NT2/D1 (cell line): ENCODE measurements around the gene MCAT.
A peak's percentile ranks its signal among the peaks of the same experiment; 100 is the strongest.

Experiments
- DNase-seq: peaks from one replicate; pipeline ENCODE4 v3.0.0-alpha.2; 2011; ENCODE audit warnings: low read depth, low spot score
- H3K27me3 ChIP-seq: 2 replicates; pipeline ENCODE4 v1.6.0; 2011; ENCODE audit warnings: mild to moderate bottlenecking; ENCODE audit not compliant: insufficient read length, insufficient read depth
- H3K36me3 ChIP-seq: 2 replicates; pipeline ENCODE4 v1.6.1; 2011; ENCODE audit warnings: mild to moderate bottlenecking, low read length, mixed read lengths; ENCODE audit not compliant: insufficient read depth, insufficient read length
- H3K4me1 ChIP-seq: 2 replicates; pipeline ENCODE4 v1.5.1; 2011; ENCODE audit not compliant: insufficient read depth, insufficient read length
- H3K4me3 ChIP-seq: 2 replicates; pipeline ENCODE4 v1.5.1; 2011; ENCODE audit warnings: low read depth; ENCODE audit not compliant: insufficient read length
- H3K9ac ChIP-seq: 2 replicates; pipeline ENCODE4 v1.6.0; 2011; ENCODE audit warnings: low read depth; ENCODE audit not compliant: insufficient read length
- H3K9me3 ChIP-seq: 2 replicates; pipeline ENCODE4 v1.5.1; 2011; ENCODE audit warnings: mild to moderate bottlenecking, low read length; ENCODE audit not compliant: insufficient read depth
- SUZ12 ChIP-seq: IDR thresholded peaks from 2 replicates; pipeline ENCODE4 v1.6.1; 2011; ENCODE audit not compliant: insufficient read length, insufficient read depth; ENCODE audit errors: extremely low read depth
- YY1 ChIP-seq: IDR thresholded peaks from 2 replicates; pipeline ENCODE4 v1.6.1; 2011; ENCODE audit not compliant: insufficient read length, insufficient read depth
- ZNF274 ChIP-seq: IDR thresholded peaks from 2 replicates; pipeline ENCODE4 v1.6.1; 2011; ENCODE audit warnings: mild to moderate bottlenecking, low read depth, low read length

MCAT gene

DNA sequence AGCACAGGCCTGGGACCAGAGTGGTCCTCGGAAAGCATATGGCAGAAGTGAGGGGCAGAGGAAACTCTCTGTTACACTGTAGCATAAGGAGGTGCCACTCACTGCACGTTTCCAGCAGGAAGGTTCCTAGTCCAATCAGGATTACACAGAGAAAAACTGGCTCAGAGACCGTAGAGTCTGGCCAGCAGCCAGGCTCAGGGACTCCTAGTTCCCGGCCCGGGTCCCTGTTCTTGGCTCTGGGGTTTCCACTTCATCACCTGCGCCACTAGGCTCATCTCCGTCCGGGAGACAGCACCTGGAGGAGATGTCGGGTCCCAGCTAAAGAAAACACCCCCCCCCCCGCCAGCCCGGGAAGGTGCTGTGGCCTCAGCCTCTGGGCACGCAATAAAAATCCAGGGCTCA, 42.7 kb upstream of the MCAT start:
- H3K36me3 ChIP-seq: peaks cover 35% of the 10 kb centered on the region
- peaks cover 6% of the 10 kb centered on the region for H3K4me1 ChIP-seq
- DNase-seq: no peak
- H3K4me3 ChIP-seq: peak overlapping the region; percentile 87
- no peaks in the 10 kb centered on the region for H3K9me3 ChIP-seq
- TF ChIP-seq SUZ12 (no peak), ZNF274 (no peak), YY1 (no peak)
- H3K27me3 ChIP-seq: no peaks in the 10 kb centered on the region
- H3K9ac ChIP-seq: peak overlapping the region; percentile 82

DNA sequence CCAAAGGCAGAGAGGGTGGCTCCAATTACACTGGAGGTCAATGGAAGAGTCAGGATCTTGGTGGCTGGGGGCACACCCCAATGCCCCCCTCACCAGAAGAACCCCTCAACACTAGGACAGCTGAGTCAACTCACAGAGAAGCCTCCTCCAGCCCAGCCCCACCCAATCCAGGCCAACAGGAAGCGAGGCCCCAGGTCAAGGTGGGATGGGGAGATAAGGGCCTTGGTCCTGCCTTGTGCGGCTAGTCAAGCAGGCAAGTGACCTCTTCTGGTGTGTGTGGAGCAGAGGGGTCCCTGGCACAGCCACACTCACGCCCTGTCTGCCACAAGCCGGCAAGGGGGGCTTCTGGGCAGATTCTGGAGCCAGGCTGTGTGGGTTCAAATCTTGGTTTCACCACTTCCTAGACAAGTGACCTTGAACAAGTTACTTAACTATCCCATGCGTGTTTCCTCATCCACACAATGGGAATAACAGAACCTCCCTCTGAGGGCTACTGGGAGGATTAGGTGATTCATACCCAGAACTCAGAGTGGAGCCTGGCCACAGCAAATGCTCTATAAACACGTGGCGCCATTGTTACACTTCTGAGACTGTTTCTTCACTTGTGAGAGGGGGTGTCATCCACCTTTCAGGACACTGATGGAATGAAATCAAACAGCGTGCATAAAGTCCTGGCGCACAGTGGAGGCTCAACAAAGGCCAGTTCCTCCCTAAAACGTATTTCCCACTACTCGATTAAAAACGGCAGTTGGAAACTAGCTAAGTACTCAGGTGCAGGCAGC, 40.5 kb upstream of the MCAT start:
- Histone ChIP-seq H3K36me3 (peaks cover 56% of the 10 kb centered on the region), H3K9me3 (no peaks in the 10 kb centered on the region), H3K4me1 (peaks cover 6% of the 10 kb centered on the region), H3K4me3 (no peak overlapping the region), H3K9ac (no peak overlapping the region), H3K27me3 (no peaks in the 10 kb centered on the region)
- no peak for DNase-seq
- TF ChIP-seq SUZ12: no peak
- no peak for TF ChIP-seq ZNF274
- TF ChIP-seq YY1: no peak

DNA sequence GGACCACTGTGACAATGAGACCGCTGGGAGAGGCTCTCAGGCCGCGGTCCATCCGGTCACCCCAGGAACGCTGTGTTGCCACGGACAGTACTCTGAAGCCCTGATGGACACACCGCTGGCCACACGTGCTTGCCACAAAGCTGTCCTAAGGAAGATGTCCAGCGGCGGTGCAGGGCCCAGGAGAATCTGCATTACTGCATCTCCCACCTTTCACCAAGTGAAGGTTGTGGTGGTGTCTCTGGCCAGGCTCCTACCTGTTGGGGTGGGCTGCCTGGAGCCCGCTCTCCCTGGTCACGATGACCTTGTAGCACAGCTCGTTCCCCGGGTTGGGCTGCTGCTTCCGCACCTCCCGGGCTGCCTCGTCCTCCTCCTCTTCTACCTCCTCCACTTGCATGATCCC, 39.5 kb upstream of the MCAT start:
- no peaks in the 10 kb centered on the region for H3K9me3 ChIP-seq
- no peak overlapping the region for H3K4me3 ChIP-seq
- peaks cover 62% of the 10 kb centered on the region for H3K36me3 ChIP-seq
- peaks cover 6% of the 10 kb centered on the region for H3K4me1 ChIP-seq
- no peaks in the 10 kb centered on the region for H3K27me3 ChIP-seq
- DNase-seq: no peak
- H3K9ac ChIP-seq: no peak overlapping the region
- TF ChIP-seq YY1: no peak
- TF ChIP-seq ZNF274: no peak
- no peak for TF ChIP-seq SUZ12

DNA sequence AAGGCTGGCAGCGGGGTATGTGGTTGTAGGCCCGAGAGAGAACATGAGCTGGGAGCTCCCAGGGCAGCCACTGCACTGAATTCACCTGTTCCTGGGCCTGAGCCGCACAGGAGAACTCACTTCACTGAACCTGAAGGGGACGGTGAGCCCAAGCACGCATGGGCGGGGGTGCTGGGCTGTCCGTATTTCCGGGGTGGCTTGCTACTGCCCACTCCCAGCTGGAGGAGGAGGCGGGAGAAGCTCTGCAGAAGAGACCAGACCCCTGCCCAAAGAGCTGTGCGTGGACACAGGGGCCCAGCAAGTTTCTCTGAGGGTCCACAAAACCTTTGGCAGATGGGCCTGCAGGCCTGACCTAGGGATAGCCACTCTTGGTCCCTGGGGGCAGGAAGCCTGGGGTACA, 38.9 kb upstream of the MCAT start:
- TF ChIP-seq YY1: no peak
- no peak for TF ChIP-seq SUZ12
- no peak for TF ChIP-seq ZNF274
- Histone ChIP-seq H3K27me3 (no peaks in the 10 kb centered on the region), H3K9me3 (no peaks in the 10 kb centered on the region), H3K4me1 (peaks cover 6% of the 10 kb centered on the region), H3K4me3 (no peak overlapping the region), H3K36me3 (peaks cover 68% of the 10 kb centered on the region), H3K9ac (no peak overlapping the region)
- no peak for DNase-seq

DNA sequence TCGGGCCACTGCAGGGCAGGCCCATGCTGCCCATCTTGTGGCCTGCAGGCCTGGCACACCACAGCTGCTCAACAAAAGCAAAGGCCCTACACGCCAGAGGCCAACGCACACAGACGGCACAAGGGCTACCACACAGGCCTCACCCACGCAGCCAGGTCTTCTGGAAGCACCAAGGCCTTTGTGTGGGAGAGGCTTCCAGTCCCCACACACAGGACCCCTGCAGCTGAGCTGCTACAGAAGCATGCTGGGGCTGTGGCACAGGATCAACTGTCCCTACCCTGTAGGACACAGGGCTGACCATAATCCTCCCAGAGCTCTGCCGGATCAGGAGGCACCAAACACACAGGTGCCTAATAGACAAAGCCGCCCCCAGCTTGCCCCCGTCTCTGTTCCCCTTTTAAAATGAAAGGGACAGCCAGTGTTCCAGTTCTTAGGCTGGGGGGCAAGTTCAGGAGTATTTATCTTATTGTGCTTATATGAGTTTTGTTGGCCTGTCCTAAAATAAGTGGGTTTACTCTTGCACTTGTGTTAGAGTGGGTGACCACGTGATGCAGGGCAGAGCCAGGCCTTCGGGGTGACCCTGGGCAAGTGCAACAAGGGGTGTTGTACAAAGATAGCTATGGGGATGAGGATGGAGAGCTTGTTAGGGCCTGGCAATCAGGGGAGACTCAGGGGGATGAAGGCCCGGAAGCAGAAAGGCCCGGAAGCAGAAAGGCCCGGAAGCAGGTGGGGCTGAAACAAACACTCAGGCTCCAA, 38.3 kb upstream of the MCAT start:
- TF ChIP-seq ZNF274 (no peak), SUZ12 (no peak), YY1 (no peak)
- no peak overlapping the region for H3K4me3 ChIP-seq
- H3K36me3 ChIP-seq: peaks cover 73% of the 10 kb centered on the region

DNA sequence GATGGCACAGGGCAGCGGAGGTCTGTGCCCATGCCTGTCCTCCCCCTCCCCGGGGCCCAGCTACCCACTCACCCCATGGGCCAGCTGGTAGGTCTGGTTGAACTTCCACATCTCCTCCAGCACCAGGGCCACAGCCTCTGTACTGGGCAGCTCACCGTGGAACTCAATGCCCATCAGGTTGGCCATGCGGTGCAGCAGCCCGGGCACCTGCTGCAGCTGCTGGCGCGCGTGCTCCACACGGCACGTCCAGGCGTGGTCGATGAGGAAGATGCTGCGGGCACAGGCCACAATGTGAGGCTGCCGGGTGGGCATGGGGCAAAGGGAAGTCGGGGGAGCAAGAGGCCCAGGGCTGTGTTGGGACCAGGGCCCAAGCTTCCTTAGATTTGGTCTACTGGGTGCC, 37.5 kb upstream of the MCAT start:
- H3K9me3 ChIP-seq: no peaks in the 10 kb centered on the region
- no peak overlapping the region for H3K4me3 ChIP-seq
- H3K4me1 ChIP-seq: peaks cover 5% of the 10 kb centered on the region
- no peak overlapping the region for H3K9ac ChIP-seq
- TF ChIP-seq SUZ12: no peak
- no peak for TF ChIP-seq ZNF274
- TF ChIP-seq YY1: no peak
- no peak for DNase-seq
- peaks cover 77% of the 10 kb centered on the region for H3K36me3 ChIP-seq
- H3K27me3 ChIP-seq: no peaks in the 10 kb centered on the region

More for the DNA sequence above, 38.3 kb upstream of the MCAT start:
- Histone ChIP-seq H3K27me3 (no peaks in the 10 kb centered on the region), H3K9me3 (no peaks in the 10 kb centered on the region), H3K4me1 (peaks cover 6% of the 10 kb centered on the region), H3K9ac (no peak overlapping the region)
- DNase-seq: no peak

DNA sequence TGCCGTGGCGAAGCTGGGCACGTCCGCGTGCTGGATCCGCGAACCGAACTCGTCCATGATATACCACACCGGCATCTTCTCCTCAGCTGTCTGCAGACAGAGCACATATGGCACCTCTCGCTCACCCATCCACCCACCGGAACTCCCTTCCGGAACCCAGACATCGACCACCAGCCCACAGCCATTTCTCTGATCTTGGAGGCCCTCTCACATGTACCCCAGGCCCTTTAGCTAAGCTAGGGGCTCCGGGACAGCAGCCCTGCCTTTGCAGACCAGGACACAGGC, 36.7 kb upstream of the MCAT start:
- Histone ChIP-seq H3K9me3 (no peaks in the 10 kb centered on the region), H3K4me3 (no peak overlapping the region), H3K36me3 (peaks cover 83% of the 10 kb centered on the region), H3K4me1 (no peaks in the 10 kb centered on the region), H3K27me3 (no peaks in the 10 kb centered on the region), H3K9ac (no peak overlapping the region)
- DNase-seq: no peak
- TF ChIP-seq SUZ12 (no peak), YY1 (no peak), ZNF274 (no peak)
